GM21447 (cell line): ENCODE data around the gene SSTR3.

ENCODE experiments used
- ATAC-seq: cut with Tn5 transposase; IDR thresholded peaks from one replicate; pipeline ENCODE4 v1.9.1; 2021; ENCODE audit not compliant: unreplicated experiment

The SSTR3 gene

DNA sequence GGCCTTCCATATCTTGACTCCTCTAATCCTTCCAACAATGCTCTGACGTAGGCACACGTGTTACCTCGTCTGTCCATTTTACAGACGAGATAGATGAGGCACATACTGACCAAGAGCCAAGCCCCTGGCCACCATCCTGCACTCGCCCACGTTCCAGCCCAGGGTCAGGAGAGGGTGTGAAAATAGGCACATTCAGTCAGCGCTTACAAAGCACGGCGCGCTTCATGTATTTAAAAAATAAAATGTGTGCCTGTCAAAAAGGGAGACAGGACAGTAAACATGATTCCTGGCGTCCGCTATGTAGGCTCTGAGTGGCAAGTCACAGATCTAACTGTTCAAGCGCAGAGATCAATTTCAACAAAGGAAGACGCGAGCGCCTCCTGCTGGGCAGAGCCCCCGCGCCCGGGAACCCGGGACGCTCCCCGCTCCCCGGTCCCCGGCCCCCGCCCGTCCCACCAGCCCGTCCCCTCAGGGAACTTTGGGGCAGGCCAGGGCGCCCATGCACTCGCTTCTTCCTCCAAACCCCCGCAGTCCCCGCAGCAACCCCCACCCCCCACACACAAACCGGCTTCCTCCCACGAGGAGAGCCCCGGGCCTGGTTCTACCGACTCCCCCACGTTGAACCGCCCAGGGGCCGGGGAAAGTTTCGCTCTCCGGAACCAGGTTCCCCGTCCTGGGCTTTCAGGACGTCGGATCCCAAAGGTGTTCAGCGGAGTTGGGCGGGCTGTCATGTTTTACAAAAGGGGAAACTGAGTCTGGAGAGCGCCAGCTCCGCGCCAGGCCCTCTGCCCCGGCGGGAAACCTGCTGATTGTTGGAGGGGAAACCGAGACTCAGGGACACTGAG is 13.8 kb downstream of the SSTR3 start:
- no peak for ATAC-seq

DNA sequence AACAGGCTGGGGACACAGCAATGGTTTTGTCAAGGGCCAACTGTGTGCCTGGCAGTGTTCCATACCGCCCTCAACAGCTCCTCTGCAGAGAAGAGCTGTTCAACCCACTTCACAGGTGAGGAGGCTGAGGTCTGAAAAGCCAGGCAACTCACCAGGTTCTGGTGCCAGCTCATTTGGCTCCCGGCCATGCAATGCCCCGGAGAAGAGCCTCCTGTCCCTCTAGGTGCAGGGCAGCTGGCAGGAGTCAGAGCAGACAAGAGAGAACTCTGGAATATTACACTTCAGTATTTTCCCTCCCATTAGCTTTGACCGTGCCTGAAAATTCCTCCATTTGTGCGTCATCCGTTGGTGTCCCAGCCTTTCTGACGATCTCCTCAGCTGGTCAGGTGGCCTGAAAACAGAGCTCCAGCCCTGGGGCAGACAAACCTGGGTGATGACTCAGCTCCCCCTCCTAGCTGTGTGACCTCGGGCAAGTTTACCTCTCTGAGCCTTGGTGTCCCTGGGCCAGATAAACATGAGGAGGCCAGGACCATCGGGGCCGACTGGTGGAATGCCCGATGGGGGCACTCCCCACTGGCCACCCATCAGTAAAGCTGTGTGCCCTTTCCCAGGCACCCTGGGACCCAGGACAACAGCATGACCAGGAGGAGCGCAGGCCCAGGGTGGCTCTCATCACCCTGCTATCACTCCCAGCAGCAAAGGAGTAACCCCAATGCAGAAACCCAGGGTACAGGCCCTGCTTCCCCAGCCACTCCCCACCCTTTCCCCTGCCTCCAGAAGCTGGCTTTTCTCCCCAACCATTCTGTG is 14.6 kb downstream of the SSTR3 start:
- no peak for ATAC-seq

DNA sequence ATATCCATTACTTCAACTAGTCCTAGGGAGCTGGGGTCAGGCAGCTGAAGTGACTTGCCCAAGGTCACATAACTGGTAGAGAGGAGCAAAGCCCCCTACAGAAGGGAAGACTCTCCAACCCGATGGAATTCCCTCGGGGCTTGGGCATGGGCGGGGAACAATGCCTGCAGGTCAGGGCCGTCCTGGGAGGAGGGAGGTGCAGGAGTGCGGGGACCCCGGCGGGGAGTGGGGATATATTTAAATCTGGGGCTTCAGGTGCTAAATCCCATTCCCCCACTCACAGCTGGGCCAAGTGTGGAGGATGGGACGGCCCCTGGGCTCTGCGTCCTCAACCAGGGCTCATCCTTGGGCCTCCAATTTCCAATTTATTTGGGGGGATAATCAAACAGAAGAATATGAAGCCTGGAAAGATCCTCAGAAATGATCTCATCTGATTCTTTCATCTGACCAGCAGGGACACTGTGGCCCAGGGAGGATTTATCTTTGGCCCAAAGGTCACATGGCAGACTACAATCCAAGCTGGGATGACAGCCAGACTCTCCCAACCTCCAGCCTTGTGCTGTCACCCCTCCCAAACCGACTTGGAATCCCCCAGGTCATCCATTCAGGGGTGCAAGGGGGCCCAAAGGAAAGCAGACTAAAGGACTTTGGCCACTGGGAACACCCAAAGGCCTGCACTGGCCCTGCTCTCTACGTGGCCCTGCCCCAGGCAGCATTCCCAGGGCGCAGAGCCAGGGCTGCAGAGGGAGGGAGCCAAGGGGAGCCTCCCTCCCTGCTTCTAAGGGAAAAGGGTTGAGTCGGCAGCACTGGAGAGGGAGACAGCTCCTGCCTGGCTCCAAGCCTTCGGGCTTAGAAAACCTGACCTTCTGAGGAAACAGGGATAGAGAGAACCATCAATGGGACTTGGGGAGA is 15.5 kb downstream of the SSTR3 start:
- no peak for ATAC-seq

DNA sequence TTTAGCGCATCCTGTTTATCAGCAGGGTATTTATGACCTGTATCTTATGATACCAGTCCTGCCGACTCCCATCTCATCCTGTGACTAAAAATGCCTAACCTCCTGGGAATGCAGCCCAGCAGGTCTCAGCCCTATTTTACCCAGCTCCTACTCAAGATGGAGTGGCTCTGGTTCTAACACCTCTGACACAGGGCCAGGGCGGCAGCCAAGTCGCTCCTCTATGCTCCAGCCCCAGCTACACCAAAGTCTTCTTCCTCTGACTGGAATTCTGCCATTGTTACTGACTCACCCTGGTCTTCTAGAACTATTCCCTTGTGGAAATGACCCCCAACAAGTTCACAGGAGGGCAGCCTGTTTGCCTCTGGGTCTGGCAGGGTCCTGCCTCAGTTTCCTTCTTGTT is 16.4 kb downstream of the SSTR3 start:
- no peak for ATAC-seq

DNA sequence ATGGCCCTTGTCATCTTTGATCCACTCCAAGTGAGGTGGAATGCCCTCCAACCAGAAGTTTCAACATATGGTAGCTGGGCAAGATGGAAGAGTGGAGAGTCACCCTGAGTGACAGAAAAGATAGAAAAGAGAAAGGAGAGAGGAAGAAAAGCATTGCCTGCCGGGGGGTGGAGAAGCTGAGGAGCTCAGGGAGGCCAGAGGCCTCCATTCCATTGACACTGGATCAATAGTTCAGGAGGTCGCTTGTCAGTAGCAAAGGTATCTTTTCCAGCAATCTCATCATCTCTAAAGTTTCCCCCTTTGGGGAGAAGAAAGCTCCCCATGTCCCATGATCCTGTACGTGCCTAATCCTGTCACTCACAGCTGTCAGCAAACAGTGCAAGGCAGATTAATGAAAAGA is 17.5 kb downstream of the SSTR3 start:
- ATAC-seq, result no peak

DNA sequence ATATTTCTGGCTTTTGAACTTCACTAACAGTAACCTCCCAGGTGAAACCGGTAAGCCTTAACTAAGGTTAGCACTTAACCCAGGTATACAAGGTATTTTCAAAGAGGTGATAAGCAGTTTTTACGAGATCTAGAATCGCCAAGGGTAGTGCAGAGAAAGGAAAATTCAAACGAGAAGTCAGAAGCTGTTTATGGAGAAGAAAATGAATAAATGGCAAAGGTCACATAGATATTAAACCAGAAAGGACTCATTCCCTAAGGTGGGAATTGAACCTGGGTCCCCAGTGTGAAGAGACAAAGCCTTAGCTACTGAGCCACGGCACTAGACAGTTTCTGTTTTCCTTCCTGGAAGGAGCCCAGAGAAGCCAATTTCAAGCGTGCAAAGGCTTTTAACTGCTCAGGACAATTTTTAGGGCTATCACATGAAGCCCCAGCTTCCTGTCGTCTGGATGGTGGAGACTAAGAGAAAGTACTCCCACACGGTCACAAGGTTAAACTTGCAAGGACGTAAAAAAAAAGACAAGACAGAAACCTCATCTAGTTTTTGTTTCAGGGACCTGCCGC is 18.6 kb downstream of the SSTR3 start:
- no peak for ATAC-seq

DNA sequence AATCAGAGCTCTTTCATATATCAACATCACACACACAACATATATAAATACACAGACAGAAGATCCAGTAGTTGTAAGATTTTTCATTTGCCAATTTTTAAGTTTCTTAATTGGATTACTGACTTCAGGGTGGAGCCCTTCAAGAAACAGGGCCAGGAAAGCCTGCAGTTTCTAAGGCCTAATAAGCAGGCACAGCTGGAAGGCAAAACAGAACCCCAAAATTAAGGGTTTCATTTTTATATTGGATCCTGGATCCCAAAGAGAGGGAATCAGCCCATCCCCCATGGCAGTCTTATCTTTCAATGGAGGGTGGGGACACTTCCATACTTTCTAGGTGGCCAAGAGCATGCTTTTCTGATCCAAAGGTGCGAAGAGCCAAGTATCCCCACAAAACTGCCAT is 19.5 kb downstream of the SSTR3 start:
- ATAC-seq, result no peak

DNA sequence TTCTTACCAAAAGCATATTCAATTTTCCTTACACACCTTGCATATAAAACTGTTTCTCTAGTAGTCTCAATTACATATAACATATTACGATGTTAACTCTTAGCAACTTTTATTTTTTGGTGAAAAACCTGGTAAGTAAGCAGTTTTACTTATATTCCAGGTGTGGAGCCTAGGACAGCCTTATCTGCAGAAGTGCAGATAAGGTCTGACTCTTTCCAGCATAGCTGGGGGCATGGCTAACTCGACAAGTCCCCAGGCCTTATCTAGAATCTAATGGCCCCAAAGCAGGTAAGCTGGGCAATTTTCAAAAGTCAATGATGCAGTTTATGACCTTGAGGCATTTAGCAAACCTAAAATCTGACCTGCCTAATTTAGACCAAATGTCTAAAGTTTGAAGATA is 20.1 kb downstream of the SSTR3 start:
- ATAC-seq, result no peak

DNA sequence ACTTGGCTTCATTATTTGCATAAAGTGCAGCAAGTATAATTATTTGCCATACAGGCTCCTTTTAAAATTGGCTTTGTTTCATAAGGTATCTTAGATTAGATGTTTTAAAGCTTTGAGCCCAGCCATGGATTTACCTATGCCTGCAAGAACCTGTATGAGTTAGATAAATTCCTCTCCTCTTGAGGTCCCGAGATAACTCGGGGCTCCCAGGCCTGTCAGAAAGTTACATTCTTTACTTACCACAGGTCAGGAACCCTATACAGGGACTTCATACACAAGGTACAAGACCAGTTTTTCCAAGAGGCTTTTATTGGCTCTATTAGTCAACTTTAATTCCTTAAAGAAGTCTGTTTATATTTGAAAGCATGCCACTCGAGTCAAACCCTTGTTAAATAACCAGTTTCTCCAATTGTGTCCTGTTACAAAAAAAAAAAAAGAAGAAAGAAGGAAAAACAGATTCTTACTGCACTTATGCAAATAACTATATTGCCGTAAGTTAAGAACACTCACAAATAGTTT is 22.0 kb downstream of the SSTR3 start:
- no peak for ATAC-seq

DNA sequence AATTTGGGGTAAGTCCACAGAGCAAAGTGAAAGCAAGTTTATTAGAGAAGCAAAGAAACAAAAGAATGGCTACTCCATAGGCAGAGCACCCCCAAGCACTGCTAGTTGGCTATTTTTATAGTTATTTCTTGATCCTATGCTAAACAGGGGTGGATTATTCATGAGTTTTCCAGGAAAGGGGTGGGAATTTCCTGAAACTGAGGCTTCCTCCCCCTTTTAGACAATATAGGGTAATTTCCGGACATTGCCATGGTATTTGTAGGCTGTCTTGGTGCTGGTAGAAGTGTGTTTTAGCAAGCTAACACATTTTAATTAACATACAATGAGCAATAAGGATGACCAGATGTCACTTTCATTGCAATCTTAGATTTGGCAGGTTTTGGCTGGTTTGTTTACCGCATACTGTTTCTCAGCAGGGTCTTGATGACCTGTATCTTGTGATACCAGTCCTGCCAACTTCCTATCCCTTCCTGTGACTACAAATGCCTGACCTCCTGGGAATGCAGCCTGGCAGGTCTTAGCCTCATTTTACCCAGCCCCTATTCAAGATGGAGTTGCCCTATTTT is 23.3 kb downstream of the SSTR3 start:
- ATAC-seq, result no peak

DNA sequence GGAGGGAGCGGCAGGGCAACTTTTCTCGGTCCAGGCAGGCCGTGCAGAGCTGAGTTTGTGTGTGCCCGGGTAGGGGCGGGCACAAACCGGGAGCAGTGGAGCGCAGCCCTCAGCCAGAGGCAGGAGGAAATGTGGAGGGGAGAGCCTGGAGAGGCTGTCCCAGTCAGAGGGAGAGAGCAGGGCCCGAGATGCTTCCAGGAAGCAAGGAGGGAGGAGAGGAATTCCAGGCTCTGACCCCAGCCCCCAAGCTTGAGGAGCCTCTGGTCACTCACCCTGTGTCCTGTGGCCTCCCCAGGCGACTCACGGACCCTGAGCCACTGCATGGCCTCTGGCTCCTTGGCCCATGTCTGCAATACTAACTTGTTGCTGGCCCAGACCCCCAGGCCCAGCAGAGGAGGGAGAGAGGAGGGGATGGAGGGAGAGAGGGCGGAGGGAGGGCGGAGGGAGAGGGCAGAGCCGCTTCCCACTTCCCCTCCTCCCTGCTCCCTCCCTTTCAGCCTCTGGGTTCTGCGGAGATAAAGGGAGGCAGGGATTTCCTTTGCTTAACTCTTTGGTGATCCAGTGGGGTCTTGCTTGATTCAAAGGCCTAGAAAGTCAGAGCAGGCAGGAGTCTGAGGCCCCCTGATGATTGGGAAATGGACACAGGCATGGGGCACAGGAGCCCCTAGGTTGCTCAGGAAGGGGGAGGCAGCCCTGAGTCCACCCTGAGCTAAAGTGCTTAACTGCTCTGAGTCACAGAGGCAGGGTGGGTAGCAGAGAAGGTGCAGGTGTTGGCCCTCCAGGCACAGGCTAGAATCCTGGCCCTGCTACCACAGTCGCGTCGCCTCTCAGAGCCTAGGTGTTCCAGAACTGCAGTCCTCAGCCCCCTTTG is 24.2 kb downstream of the SSTR3 start, which contains the start of gene C1QTNF6:
C1QTNF6 (minus strand) TSS at position 357 of the 871 bp plus-strand sequence; CDS start at position 323, 34 bp downstream.
- no peak for ATAC-seq

DNA sequence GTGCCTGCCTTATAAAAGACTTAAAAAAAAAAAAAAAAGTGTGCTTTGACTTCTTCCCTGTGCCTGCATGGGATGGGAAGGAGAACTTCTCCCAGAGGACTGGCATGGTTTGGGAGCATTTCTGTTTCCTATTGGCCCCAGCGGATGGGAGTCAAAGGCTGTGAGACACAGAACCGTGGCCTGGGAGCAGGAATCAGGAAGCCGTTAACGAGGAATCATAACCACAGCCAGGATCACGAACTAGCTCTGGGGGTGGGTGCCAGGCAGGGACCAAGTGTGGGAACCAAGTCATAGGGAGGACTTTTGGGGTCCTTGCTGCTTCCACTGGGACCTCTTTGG is 24.8 kb downstream of the SSTR3 start:
- ATAC-seq, result no peak

DNA sequence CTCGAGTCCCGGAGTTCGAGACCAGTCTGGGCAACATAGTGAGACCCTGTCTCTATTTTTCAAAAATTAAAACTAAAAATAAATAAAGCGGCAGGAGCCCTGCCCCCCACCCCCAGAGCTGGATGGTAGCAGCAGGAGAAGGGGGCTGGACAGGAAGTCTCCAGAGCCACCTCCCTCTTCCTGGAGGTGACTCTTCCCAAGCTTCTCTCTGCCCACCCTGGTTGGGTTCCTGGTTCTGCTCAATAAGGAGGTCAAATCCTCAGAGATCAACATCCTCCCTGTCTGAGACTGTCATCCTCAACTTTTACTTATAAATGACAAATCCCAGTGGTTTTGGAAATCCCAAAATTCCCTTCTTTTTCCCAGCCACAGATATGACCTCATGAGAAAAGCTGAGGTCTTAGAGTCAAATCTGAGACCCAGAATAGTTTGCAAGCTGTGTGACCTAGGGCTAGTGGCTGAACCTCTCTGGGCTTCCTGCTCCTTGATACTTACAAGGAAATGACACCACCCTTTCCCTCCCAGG is 25.2 kb downstream of the SSTR3 start:
- ATAC-seq, result no peak

DNA sequence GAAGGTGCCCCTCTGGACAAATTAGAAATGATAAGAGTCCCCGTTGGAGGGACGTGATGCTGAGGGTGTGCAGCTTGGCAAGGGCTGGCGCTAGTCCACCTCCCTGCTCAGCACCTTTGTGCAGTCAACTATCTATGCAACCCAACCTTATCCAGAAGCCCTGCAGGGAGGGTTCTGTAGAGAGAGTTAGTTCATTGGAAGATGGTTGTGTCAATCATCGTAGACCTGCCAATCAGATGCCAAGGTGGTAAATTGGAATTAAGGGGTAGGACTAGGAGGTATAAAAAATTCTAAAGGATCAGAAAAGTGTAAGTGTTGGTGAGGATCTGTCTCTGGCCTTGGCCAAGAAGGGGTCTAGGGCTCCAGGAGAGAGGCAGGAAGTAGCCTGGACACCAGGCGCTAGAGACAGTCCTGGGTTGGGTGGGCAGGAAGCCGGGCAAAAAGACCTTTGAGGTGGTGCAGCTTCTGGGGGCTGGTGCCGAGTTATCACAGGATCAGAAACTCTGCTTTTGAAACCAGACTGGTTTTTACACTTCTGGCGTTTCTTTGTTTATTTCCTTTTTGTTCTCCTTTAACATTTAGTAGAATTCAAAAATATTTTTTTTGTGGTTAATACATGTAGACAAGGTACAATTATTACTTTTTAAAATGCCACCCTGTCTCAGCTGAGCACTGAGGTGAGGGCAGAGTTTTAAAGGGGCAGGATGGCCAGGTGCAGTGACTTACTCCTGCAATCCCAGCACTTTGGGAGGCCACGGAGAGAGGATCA is 25.9 kb downstream of the SSTR3 start:
- no peak for ATAC-seq

DNA sequence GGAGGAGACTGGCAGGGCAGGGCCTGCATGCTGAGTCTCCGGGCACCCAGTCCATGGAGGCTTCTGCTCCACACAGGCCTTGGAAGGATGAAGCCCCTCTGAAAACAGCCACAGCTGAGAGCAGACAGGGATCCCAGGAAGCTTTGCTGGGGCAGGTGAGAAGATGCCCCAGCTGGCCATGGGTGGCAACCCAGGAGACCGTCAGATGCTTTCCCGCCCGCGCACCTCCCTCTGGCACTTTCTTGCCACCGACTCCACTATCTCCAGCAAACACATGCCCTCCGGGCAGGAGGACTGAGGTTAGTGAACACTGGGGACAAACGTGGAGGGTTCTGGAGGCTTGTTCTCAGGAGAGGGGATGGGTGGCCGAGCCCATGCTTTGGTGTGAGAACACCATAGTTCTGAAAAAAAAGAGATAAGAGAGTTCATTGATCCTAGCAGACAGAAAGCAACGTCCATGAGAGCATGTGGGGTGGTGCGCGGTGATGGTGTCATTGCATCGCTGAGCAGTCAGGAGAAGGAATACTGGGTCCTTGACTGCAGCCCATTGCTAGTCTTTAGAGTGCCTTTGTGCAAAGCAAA is 26.5 kb downstream of the SSTR3 start:
- no peak for ATAC-seq

DNA sequence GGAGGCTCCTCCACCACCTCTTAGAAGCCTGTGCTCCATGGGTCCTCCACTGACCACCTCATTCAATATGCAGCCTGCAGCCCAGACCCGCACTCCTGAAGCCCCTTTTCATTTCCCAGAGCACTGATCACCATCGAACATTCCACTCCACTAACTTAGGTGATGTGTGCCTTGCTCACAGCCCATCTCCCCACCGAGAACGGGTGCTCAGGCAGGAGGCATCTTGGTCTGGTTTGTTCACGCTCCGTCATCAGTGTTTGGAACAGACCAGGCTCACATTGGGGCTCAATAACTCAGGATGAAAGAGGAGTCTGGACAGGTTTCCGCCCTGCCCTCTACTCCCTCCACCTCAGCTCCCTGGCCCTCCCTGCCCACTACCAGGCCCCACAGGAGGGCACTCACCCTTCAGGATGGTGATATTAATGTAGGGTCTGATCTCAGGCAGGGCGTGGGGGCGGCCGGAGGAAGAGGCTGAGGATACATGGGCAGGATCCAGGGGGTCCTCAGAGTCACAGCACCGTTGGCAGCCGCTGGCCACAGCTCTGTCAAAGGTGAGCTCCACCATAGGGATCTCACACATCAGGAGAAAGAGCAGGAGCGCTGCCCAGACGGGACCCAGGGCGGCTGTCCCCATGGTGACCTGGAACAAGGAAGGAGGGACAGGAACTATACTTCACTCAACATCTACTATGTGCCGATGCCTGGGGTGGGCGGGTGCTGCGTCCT is 27.3 kb downstream of the SSTR3 start:
- ATAC-seq, result no peak

DNA sequence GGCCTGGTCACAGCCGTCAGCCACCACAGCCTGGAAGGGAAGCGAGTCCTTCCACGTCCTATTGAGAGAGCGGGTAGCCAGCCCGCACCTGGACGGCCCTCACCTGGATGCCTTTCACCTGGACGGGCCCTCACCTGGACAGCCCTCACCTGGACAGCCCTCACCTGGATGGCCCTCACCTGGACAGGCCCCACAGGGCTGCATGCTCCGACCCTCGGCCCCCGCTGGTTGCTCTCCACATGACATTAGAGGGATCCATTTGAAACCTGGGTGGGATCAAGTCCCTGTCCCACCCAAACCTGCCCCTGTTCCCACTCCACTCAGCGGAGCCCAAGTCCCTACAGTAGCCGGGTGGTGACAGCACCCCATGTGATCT is 27.9 kb downstream of the SSTR3 start:
- ATAC-seq, result no peak
